ENCODE measurements around the gene B4GALNT2. TPM values are rescaled to one million over a fixed set of nuclear protein-coding genes. Genes with fewer than 3 reads are reported as not detected.
"Not testable (repeated sequence)": the region's sequence is repeated elsewhere in the genome, so short reads cannot be mapped to it uniquely, and the experiment has no call there.

Gene B4GALNT2
- total and polyA plus RNA-seq, 2 donors (not counting 1 experiment from before 2014, with no cell fraction given) = 0.12 TPM; not detected in 1

- ATAC-seq (ENCODE audit: low read depth); H3K27ac Mint-ChIP-seq; H4K20me1 ChIP-seq (ENCODE audit: control insufficient read depth, insufficient read depth, low read length, poor library complexity, severe bottlenecking); CTCF ChIA-PET; DNase-seq; H3K4me2 ChIP-seq (replicated peaks; ENCODE audit: low read depth, low read length, poor library complexity, severe bottlenecking); POLR2A ChIA-PET; H3K4me1 Mint-ChIP-seq; H3K9ac ChIP-seq (ENCODE audit: low read length); H3K79me2 ChIP-seq (ENCODE audit: control insufficient read depth, insufficient read depth, low read length); H3K4me3 ChIP-seq (ENCODE audit: control extremely low read depth in 1 of 5, extremely low read depth in 1 of 5, insufficient read depth in 1 of 5, low read depth in 2 of 5, low read length in 4 of 5); intact Hi-C loops (cut with micrococcal nuclease); H3K27ac ChIP-seq (ENCODE audit: low read length in 2 of 2); H3K9me3 ChIP-seq (ENCODE audit: control extremely low read depth in 1 of 3, control insufficient read depth in 2 of 3, insufficient read depth in 1 of 3, low read length in 2 of 3); H3K4me3 Mint-ChIP-seq; H3K36me3 ChIP-seq (replicated peaks in 1 of 2; ENCODE audit: control extremely low read depth in 1 of 2, control insufficient read depth in 1 of 2, extremely low read depth in 1 of 2, insufficient read depth in 2 of 2, low read length in 1 of 2); H3K9me3 Mint-ChIP-seq (ENCODE audit: insufficient read depth); H2AFZ ChIP-seq (ENCODE audit: insufficient read depth, low read depth, low read length, poor library complexity, severe bottlenecking): not testable (repeated sequence)
- H3K27me3 ChIP-seq (replicated peaks in 1 of 4; ENCODE audit: control extremely low read depth in 1 of 4, control insufficient read depth in 3 of 4, insufficient read depth in 4 of 4, low read length in 3 of 4) = peaks cover 0 to 41% (median 18%) of the 10 kb centered on the region in 4 experiments
- peaks cover 54% of the 10 kb centered on the region for H3K27me3 Mint-ChIP-seq
- 64% methylated on average over 1 of the region's 2 CpGs for WGBS (ENCODE audit: insufficient coverage)
- H3K4me1 ChIP-seq (ENCODE audit: control insufficient read depth in 2 of 2, insufficient read depth in 2 of 2, low read length in 2 of 2) = peaks cover 11% of the 10 kb centered on the region in 2 donors
These were observed 3.1 kb upstream of the B4GALNT2 start for GRCh38 chr17:49129359-49129950.

- POLR2A ChIA-PET = interaction anchor here (0.6 kb wide), 1 partner anchor 90 kb away, joined by 3 read pairs; no protein-coding TSS in a partner anchor
- no peak overlapping the region for H3K4me2 ChIP-seq (replicated peaks; ENCODE audit: low read depth, low read length, poor library complexity, severe bottlenecking)
- no peaks in the 10 kb centered on the region for H4K20me1 ChIP-seq (ENCODE audit: control insufficient read depth, insufficient read depth, low read length, poor library complexity, severe bottlenecking)
- H3K9me3 ChIP-seq (ENCODE audit: control extremely low read depth in 1 of 3, control insufficient read depth in 2 of 3, insufficient read depth in 1 of 3, low read length in 2 of 3) = peaks cover 0 to 9% (median 0%) of the 10 kb centered on the region in 3 donors
- peaks cover 11% of the 10 kb centered on the region in 2 donors for H3K4me1 ChIP-seq (ENCODE audit: control insufficient read depth in 2 of 2, insufficient read depth in 2 of 2, low read length in 2 of 2)
- intact Hi-C loops (cut with micrococcal nuclease) = no loop called here
- WGBS (ENCODE audit: insufficient coverage) = no CpG with 5 or more reads among the region's 3 CpGs
- H2AFZ ChIP-seq (ENCODE audit: insufficient read depth, low read depth, low read length, poor library complexity, severe bottlenecking) = no peak overlapping the region
- Mint-ChIP-seq H3K9me3 (ENCODE audit: insufficient read depth) (no peaks in the 10 kb centered on the region), H3K4me1 (peaks cover 9% of the 10 kb centered on the region), H3K27me3 (peaks cover 59% of the 10 kb centered on the region), H3K4me3 (no peak overlapping the region), H3K27ac (no peak overlapping the region)
- H3K36me3 ChIP-seq (replicated peaks in 1 of 2; ENCODE audit: control extremely low read depth in 1 of 2, control insufficient read depth in 1 of 2, extremely low read depth in 1 of 2, insufficient read depth in 2 of 2, low read length in 1 of 2) = no peaks in the 10 kb centered on the region
- no peak overlapping the region for H3K9ac ChIP-seq (ENCODE audit: low read length)
- DNase-seq (no peak), ATAC-seq (ENCODE audit: low read depth) (no peak)
- no peaks in the 10 kb centered on the region for H3K79me2 ChIP-seq (ENCODE audit: control insufficient read depth, insufficient read depth, low read length)
- CTCF ChIA-PET = interaction anchor here (1.1 kb wide), 1 partner anchor 9 kb away, joined by 5 read pairs; no protein-coding TSS in a partner anchor
- H3K4me3 ChIP-seq (ENCODE audit: control extremely low read depth in 1 of 5, extremely low read depth in 1 of 5, insufficient read depth in 1 of 5, low read depth in 2 of 5, low read length in 4 of 5) = no peak overlapping the region
- TF ChIP-seq EZH2 (IDR thresholded peaks at IDR 0.05; ENCODE audit: borderline replicate concordance, insufficient read depth, low read depth, low read length, poor library complexity, severe bottlenecking) (no peak), CTCF (IDR thresholded peaks at IDR 0.05) (no peak)
- H3K27me3 ChIP-seq (replicated peaks in 1 of 4; ENCODE audit: control extremely low read depth in 1 of 4, control insufficient read depth in 3 of 4, insufficient read depth in 4 of 4, low read length in 3 of 4) = peaks cover 0 to 42% (median 20%) of the 10 kb centered on the region in 4 experiments
- H3K27ac ChIP-seq (ENCODE audit: low read length in 2 of 2) = no peak overlapping the region
These were observed 1.7 kb upstream of the B4GALNT2 start for GRCh38 chr17:49130891-49131290.
